GM18870 (cell line): ENCODE results near the gene CARD18.
"Not testable (repeated sequence)": the region's sequence is repeated elsewhere in the genome, so short reads cannot be mapped to it uniquely, and the experiment has no call there.

Source experiments
- ATAC-seq: cut with Tn5 transposase; IDR thresholded peaks from one replicate; pipeline ENCODE4 v1.9.1; 2021; ENCODE audit warnings: moderate library complexity; ENCODE audit not compliant: unreplicated experiment

The CARD18 gene

GRCh38 chr11:105135883-105136282 is 3.7 kb downstream of the CARD18 start:
- no peak for ATAC-seq

- no peak for ATAC-seq
Measured at GRCh38 chr11:105132716-105133511, 6.7 kb downstream of the CARD18 start.

GRCh38 chr11:105130189-105130813 is 9.3 kb downstream of the CARD18 start:
- no peak for ATAC-seq

GRCh38 chr11:105124756-105125155 is 14.8 kb downstream of the CARD18 start:
- no peak for ATAC-seq

- ATAC-seq = no peak
Measured at GRCh38 chr11:105111145-105111944, 28.2 kb downstream of the CARD18 start.

- ATAC-seq = no peak
Measured at GRCh38 chr11:105110688-105111030, 28.9 kb downstream of the CARD18 start.

- ATAC-seq = no peak
Measured at GRCh38 chr11:105109855-105110687, 29.5 kb downstream of the CARD18 start.

GRCh38 chr11:105109321-105109720 is 30.2 kb downstream of the CARD18 start:
- ATAC-seq = no peak

- no peak for ATAC-seq
Measured at GRCh38 chr11:105108247-105108646, 31.3 kb downstream of the CARD18 start.

GRCh38 chr11:105107226-105107825 is 32.2 kb downstream of the CARD18 start:
- ATAC-seq = not testable (repeated sequence)

- no peak for ATAC-seq
Measured at GRCh38 chr11:105106140-105106539, 33.4 kb downstream of the CARD18 start.

- no peak for ATAC-seq
Measured at GRCh38 chr11:105104292-105104691, 35.3 kb downstream of the CARD18 start.

- ATAC-seq = no peak
Measured at GRCh38 chr11:105103336-105103735, 36.2 kb downstream of the CARD18 start.

GRCh38 chr11:105102079-105102581 is 37.4 kb downstream of the CARD18 start:
- ATAC-seq = not testable (repeated sequence)

GRCh38 chr11:105100981-105101630 is 38.5 kb downstream of the CARD18 start:
- no peak for ATAC-seq

GRCh38 chr11:105100206-105100605 is 39.4 kb downstream of the CARD18 start:
- no peak for ATAC-seq

GRCh38 chr11:105099594-105099993 is 40.0 kb downstream of the CARD18 start:
- ATAC-seq = not testable (repeated sequence)

- no peak for ATAC-seq
Measured at GRCh38 chr11:105092256-105093239, 47.0 kb downstream of the CARD18 start.
